H1 (cell line): Measurements from ENCODE around the gene SYNGR4. TPM values are rescaled to one million over a fixed set of nuclear protein-coding genes. Genes with fewer than 3 reads are reported as not detected.
A peak's percentile ranks its signal among the peaks of the same experiment; 100 is the strongest.

Source experiments
- ASH2L ChIP-seq: fragments of 200-600, 300-600 bp; sonication (generic); IDR thresholded peaks from one replicate; pipeline ENCODE4 v1.7.1; 2017; ENCODE audit warnings: low read length
- ATF2 ChIP-seq: IDR thresholded peaks from 2 replicates; pipeline ENCODE4 v1.6.1; 2012; ENCODE audit warnings: low read length, inconsistent platforms
- BACH1 ChIP-seq: IDR thresholded peaks from 2 replicates; pipeline ENCODE4 v1.6.1; 2012; ENCODE audit warnings: low read length, improper control_type of control experiment
- BCL11A ChIP-seq, 2 experiments: IDR thresholded peaks; one replicate each; pipeline ENCODE4 v1.6.1; 2011; ENCODE audit warnings: low read depth in 2 of 2, low read length in 2 of 2, mild to moderate bottlenecking in 2 of 2
- CBX8 ChIP-seq: fragments of 300-800, 300-1000 bp; sonication (generic); IDR thresholded peaks from 2 replicates; pipeline ENCODE4 v1.7.1; 2016; ENCODE audit warnings: low read depth, low read length, borderline replicate concordance
- CHD1 ChIP-seq: IDR thresholded peaks from 2 replicates; pipeline ENCODE4 v1.6.1; 2012; ENCODE audit warnings: low read depth, low read length, improper control_type of control experiment
- CREB1 ChIP-seq: IDR thresholded peaks from 2 replicates; pipeline ENCODE4 v1.6.1; 2012; ENCODE audit warnings: inconsistent platforms
- EGR1 ChIP-seq: IDR thresholded peaks from 2 replicates; pipeline ENCODE4 v1.6.1; 2011; ENCODE audit warnings: low read depth, low read length, borderline replicate concordance
- FOSL1 ChIP-seq: IDR thresholded peaks from 2 replicates; pipeline ENCODE4 v1.6.1; 2011; ENCODE audit warnings: mild to moderate bottlenecking, low read depth, low read length, moderate library complexity; ENCODE audit not compliant: insufficient read depth
- GABPA ChIP-seq: IDR thresholded peaks from 2 replicates; pipeline ENCODE4 v1.6.1; 2011; ENCODE audit warnings: mild to moderate bottlenecking, low read length, moderate library complexity, borderline replicate concordance; ENCODE audit not compliant: insufficient read depth
- HDAC2 ChIP-seq, 2 experiments: fragments of 300-600 bp in 1 of 2; sonication (generic) in 1 of 2; IDR thresholded peaks; 2 replicates each; pipeline ENCODE4 v1.6.1; 2011 to 2012; ENCODE audit warnings: low read depth in 2 of 2, low read length in 2 of 2, mild to moderate bottlenecking in 2 of 2, moderate library complexity in 2 of 2, borderline replicate concordance in 1 of 2, inconsistent platforms in 1 of 2
- KDM4A ChIP-seq: IDR thresholded peaks from one replicate; pipeline ENCODE4 v1.7.1; 2012; ENCODE audit warnings: low read depth, mild to moderate bottlenecking, moderate library complexity, low read length, inconsistent platforms; ENCODE audit not compliant: severe bottlenecking
- KDM5A ChIP-seq: fragments of 200-600 bp; IDR thresholded peaks from 2 replicates; pipeline ENCODE4 v1.7.1; 2012; ENCODE audit warnings: mild to moderate bottlenecking, low read length, inconsistent platforms, mixed read lengths
- NRF1 ChIP-seq: IDR thresholded peaks from 2 replicates; pipeline ENCODE4 v1.6.1; 2011; ENCODE audit warnings: mild to moderate bottlenecking, low read depth, low read length, improper control_type of control experiment
- PHF8 ChIP-seq: fragments of 200-600 bp; sonication (generic); conservative IDR thresholded peaks from 2 replicates; pipeline ENCODE4 v1.7.1; 2012; ENCODE audit warnings: low read depth, mild to moderate bottlenecking, inconsistent platforms, low read length, moderate library complexity
- POLR2AphosphoS5 ChIP-seq: IDR thresholded peaks from 2 replicates; pipeline ENCODE4 v1.6.1; 2011; ENCODE audit warnings: low read depth, low read length
- RXRA ChIP-seq: IDR thresholded peaks from 2 replicates; pipeline ENCODE4 v1.6.1; 2011; ENCODE audit warnings: low read depth, mild to moderate bottlenecking, low read length, moderate library complexity; ENCODE audit not compliant: insufficient read depth
- SIRT6 ChIP-seq: IDR thresholded peaks from one replicate; pipeline ENCODE4 v1.7.1; 2012; ENCODE audit warnings: low read length, inconsistent platforms
- SRF ChIP-seq: IDR thresholded peaks from 2 replicates; pipeline ENCODE4 v1.6.1; 2011; ENCODE audit warnings: mild to moderate bottlenecking, low read depth, low read length, moderate library complexity
- TAF7 ChIP-seq: optimal IDR thresholded peaks from 2 replicates; pipeline ENCODE3; 2011; ENCODE audit warnings: low read depth, mild to moderate bottlenecking, inconsistent platforms, low read length, moderate library complexity, borderline replicate concordance
- YY1 ChIP-seq: IDR thresholded peaks from 2 replicates; pipeline ENCODE4 v1.6.1; 2011; ENCODE audit warnings: low read depth, mild to moderate bottlenecking, low read length
- polyA plus RNA-seq, 7 experiments: library from polyadenylated mRNA; depleted of rRNA in 3 of 7; stranded (reverse) in 5 of 7; unstranded in 2 of 7; fragments of >200 nt in 5 of 7; fragments of 200-250 nt in 2 of 7; gene quantifications; 1 replicate in 5 of 7; 2 replicates in 1 of 7; 4 replicates in 1 of 7; pipeline versions ENCODE4 v1.2.1 to v1.2.3, GENCODE V29; 2011 to 2013; ENCODE audit warnings: missing spikeins in 2 of 7, mixed read lengths in 2 of 7
- total RNA-seq: library from RNA; stranded (reverse); fragmentation: NEBNext Ultra II Directional; extraction: Animal tissue kit (Norgen Biotek cat#: 25700); gene quantifications from 2 replicates; pipeline ENCODE4 v1.2.1, GENCODE V29; 2021
- TF ChIP-seq, protein P1 (sequence below): IDR thresholded peaks from 2 replicates; pipeline ENCODE4 v1.6.1; 2012; ENCODE audit warnings: inconsistent platforms

Gene SYNGR4
- total and polyA plus RNA-seq, 2 of the 8 experiments (the other 6 are each of a cell fraction or from before 2014, with no cell fraction given), result 0.41 TPM; not detected in 1

DNA sequence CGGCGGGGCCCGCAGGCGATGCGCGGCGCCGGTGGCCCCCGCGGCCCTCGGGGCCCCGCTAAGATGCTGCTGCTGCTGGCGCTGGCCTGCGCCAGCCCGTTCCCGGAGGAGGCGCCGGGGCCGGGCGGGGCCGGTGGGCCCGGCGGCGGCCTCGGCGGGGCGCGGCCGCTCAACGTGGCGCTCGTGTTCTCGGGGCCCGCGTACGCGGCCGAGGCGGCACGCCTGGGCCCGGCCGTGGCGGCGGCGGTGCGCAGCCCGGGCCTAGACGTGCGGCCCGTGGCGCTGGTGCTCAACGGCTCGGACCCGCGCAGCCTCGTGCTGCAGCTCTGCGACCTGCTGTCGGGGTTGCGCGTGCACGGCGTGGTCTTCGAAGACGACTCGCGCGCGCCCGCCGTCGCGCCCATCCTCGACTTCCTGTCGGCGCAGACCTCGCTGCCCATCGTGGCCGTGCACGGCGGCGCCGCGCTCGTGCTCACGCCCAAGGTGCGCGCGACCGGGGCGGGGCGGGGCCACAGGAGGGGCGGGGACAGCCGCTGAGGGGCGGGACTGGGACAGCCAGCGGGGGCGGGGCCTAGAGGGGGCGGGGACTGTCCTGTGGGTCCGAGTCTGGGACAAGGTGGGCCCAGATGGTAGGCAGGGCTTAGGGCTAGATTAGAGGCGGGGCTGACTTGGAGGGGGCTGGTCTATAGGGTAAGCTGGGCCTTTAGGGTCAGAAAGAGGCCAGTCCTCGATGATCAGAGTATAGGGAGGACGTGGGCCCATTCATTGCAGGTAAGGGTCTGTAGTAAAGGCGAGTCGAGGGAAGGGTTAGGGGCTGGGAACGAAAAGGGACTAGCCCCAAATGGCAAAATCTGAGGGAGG is 34.4 kb downstream of the SYNGR4 start (continued):
- TF ChIP-seq YY1 (no peak), CREB1 (no peak; the same call in 1 of the 2 replicates), BACH1 (no peak), GABPA (no peak), NRF1 (no peak), ASH2L (no peak), POLR2AphosphoS5 (peak; percentile 48; the same call in 1 of the 2 replicates), EGR1 (no peak), KDM5A (no peak), BCL11A (IDR thresholded peaks at IDR 0.05; ENCODE audit: low read depth in 2 of 2, low read length in 2 of 2) (no peak), KDM4A (peak; percentile 14), HDAC2 (IDR thresholded peaks at IDR 0.05; ENCODE audit: borderline replicate concordance in 1 of 2, low read depth in 2 of 2, low read length in 2 of 2) (no peak; a peak in 1 of 4 replicates), ATF2 (no peak), CBX8 (no peak), RXRA (no peak), FOSL1 (no peak), SIRT6 (no peak), PHF8 (peak; percentile 49; the same call in 1 of the 2 replicates), SRF (no peak), CHD1 (no peak), TAF7 (no peak)
- TF ChIP-seq, protein P1, sequence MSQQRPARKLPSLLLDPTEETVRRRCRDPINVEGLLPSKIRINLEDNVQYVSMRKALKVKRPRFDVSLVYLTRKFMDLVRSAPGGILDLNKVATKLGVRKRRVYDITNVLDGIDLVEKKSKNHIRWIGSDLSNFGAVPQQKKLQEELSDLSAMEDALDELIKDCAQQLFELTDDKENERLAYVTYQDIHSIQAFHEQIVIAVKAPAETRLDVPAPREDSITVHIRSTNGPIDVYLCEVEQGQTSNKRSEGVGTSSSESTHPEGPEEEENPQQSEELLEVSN, result peak; percentile 93
